SK-N-SH (cell line): ENCODE data around the gene WEE1. TPM values are rescaled to one million over a fixed set of nuclear protein-coding genes. Genes with fewer than 3 reads are reported as not detected.

Experiments used
- CTCF ChIA-PET: fragments of 300-600, 350-600 bp; formaldehyde crosslinking; extraction: SDS; loops from one replicate; lab custom pipeline; 2021; lab: Yijun Ruan, JAX
- POLR2A ChIA-PET: fragments of 350-600 bp; sonication (Branson Sonifier 250); formaldehyde crosslinking; extraction: SDS; loops from one replicate; lab custom pipeline; 2020; ENCODE audit warnings: antibody characterized with exemption, inconsistent platforms; lab: Yijun Ruan, JAX
- DNase-seq: peaks from one replicate; pipeline ENCODE4 v3.0.0; 2012
- H2AFZ ChIP-seq: fragments of 200-600 bp; sonication (generic); 2 replicates; pipeline ENCODE4 v1.8.1; 2016; ENCODE audit warnings: antibody characterized with exemption, mild to moderate bottlenecking, low read depth
- H3F3A ChIP-seq: fragments of 200-600 bp; sonication (generic); replicated peaks from 2 replicates; pipeline ENCODE3; 2016; ENCODE audit warnings: antibody characterized with exemption, mild to moderate bottlenecking; ENCODE audit not compliant: insufficient read depth
- H3K27ac ChIP-seq, 2 experiments: fragments of 200-500 bp in 1 of 2; fragments of 200-600 bp in 1 of 2; sonication (Bioruptor generic) in 1 of 2; sonication (generic), shearing (Covaris generic) in 1 of 2; 2 replicates each; pipeline versions ENCODE4 v1.5.1 to v1.6.1; 2014 to 2016; ENCODE audit warnings: low read depth in 2 of 2, inconsistent platforms in 1 of 2, low read length in 1 of 2, mild to moderate bottlenecking in 1 of 2, mixed read lengths in 1 of 2
- H3K27me3 ChIP-seq: fragments of 200-600 bp; sonication (generic), shearing (Covaris generic); 2 replicates; pipeline ENCODE4 v1.6.1; 2016; ENCODE audit warnings: mixed run types; ENCODE audit not compliant: insufficient read depth
- H3K36me3 ChIP-seq, 2 experiments: fragments of 200-500 bp in 1 of 2; fragments of 200-600 bp in 1 of 2; sonication (Bioruptor generic) in 1 of 2; sonication (generic) in 1 of 2; replicated peaks in 1 of 2; 2 replicates each; pipeline versions ENCODE3 to v1.5.1; 2014 to 2016; ENCODE audit warnings: low read length in 1 of 2, mild to moderate bottlenecking in 1 of 2; ENCODE audit not compliant: insufficient read depth in 2 of 2, control insufficient read depth in 1 of 2
- H3K4me1 ChIP-seq, 2 experiments: fragments of 200-500 bp in 1 of 2; fragments of 200-600 bp in 1 of 2; sonication (Bioruptor generic) in 1 of 2; sonication (generic), shearing (Covaris generic) in 1 of 2; 2 replicates each; pipeline versions ENCODE4 v1.5.1 to v1.6.1; 2014 to 2016; ENCODE audit warnings: low read depth in 1 of 2, low read length in 1 of 2, mixed run types in 1 of 2; ENCODE audit not compliant: insufficient read depth in 2 of 2, control insufficient read depth in 1 of 2
- H3K4me2 ChIP-seq: fragments of 200-600 bp; sonication (generic), shearing (Covaris generic); 2 replicates; pipeline ENCODE4 v1.6.1; 2017; ENCODE audit warnings: mixed run types
- H3K4me3 ChIP-seq, 2 experiments: fragments of 200-500 bp in 1 of 2; fragments of 200-600 bp in 1 of 2; sonication (Bioruptor generic) in 1 of 2; sonication (generic), shearing (Covaris generic) in 1 of 2; 2 replicates each; pipeline versions ENCODE4 v1.5.1 to v1.8.1; 2014 to 2016; ENCODE audit warnings: low read depth in 2 of 2, inconsistent platforms in 1 of 2, low read length in 1 of 2, mild to moderate bottlenecking in 1 of 2, mixed read lengths in 1 of 2, moderate library complexity in 1 of 2
- H3K79me2 ChIP-seq: fragments of 200-600 bp; sonication (generic); 2 replicates; pipeline ENCODE4 v1.8.1; 2017; ENCODE audit warnings: mild to moderate bottlenecking; ENCODE audit not compliant: insufficient read depth
- H3K9ac ChIP-seq: fragments of 200-600 bp; sonication (generic); 2 replicates; pipeline ENCODE4 v1.6.1; 2017; ENCODE audit warnings: mixed run types
- H3K9me2 ChIP-seq: fragments of 200-600 bp; sonication (generic); 2 replicates; pipeline ENCODE4 v1.6.1; 2017; ENCODE audit warnings: mixed run types
- H3K9me3 ChIP-seq: fragments of 200-600 bp; sonication (generic); 2 replicates; pipeline ENCODE4 v1.6.1; 2017; ENCODE audit warnings: mixed run types, mild to moderate bottlenecking, moderate library complexity
- H4K20me1 ChIP-seq: fragments of 200-600 bp; sonication (generic); 2 replicates; pipeline ENCODE4 v1.6.1; 2017; ENCODE audit warnings: mild to moderate bottlenecking, mixed run types; ENCODE audit not compliant: insufficient read depth
- JUND ChIP-seq: IDR thresholded peaks from 2 replicates; pipeline ENCODE4 v1.4.0; 2012
- MXI1 ChIP-seq: IDR thresholded peaks from 2 replicates; pipeline ENCODE4 v1.6.1; 2012; ENCODE audit warnings: mild to moderate bottlenecking, low read depth, low read length, improper control_type of control experiment
- POLR2AphosphoS5 ChIP-seq: IDR thresholded peaks from 2 replicates; pipeline ENCODE4 v1.6.1; 2012; ENCODE audit warnings: low read depth, low read length
- RAD21 ChIP-seq: IDR thresholded peaks from 2 replicates; pipeline ENCODE4 v1.6.1; 2012; ENCODE audit warnings: mild to moderate bottlenecking, low read length
- RXRA ChIP-seq: IDR thresholded peaks from 2 replicates; pipeline ENCODE4 v1.4.0; 2012; ENCODE audit warnings: low read depth, mild to moderate bottlenecking, borderline replicate concordance
- SMC3 ChIP-seq: IDR thresholded peaks from 2 replicates; pipeline ENCODE4 v1.6.1; 2012; ENCODE audit warnings: low read depth, low read length, improper control_type of control experiment
- TCF12 ChIP-seq: IDR thresholded peaks from 2 replicates; pipeline ENCODE4 v1.4.0; 2012
- WGBS: methylation state at CpG from one replicate; pipeline ENCODE4 v1.1.6; 2017; ENCODE audit warnings: low lambda C conversion rate; 5-methylcytosine and 5-hydroxymethylcytosine counted together
- polyA plus RNA-seq, 3 experiments: library from polyadenylated mRNA; depleted of rRNA; stranded (reverse); fragments of >200 nt; gene quantifications; 2 replicates each; pipeline ENCODE4 v1.2.3, GENCODE V29; 2012
- TF ChIP-seq, protein P1 (sequence below): IDR thresholded peaks from 2 replicates; pipeline ENCODE4 v1.4.0; 2012; ENCODE audit warnings: low read depth, borderline replicate concordance
- TF ChIP-seq, protein P2 (sequence below): IDR thresholded peaks from 2 replicates; pipeline ENCODE4 v1.6.1; 2012; ENCODE audit warnings: mild to moderate bottlenecking, low read depth, low read length, moderate library complexity

Gene WEE1
- polyA plus RNA-seq, 1 of the 3 experiments (the other 2 are of a cell fraction) = 16.9 TPM

DNA sequence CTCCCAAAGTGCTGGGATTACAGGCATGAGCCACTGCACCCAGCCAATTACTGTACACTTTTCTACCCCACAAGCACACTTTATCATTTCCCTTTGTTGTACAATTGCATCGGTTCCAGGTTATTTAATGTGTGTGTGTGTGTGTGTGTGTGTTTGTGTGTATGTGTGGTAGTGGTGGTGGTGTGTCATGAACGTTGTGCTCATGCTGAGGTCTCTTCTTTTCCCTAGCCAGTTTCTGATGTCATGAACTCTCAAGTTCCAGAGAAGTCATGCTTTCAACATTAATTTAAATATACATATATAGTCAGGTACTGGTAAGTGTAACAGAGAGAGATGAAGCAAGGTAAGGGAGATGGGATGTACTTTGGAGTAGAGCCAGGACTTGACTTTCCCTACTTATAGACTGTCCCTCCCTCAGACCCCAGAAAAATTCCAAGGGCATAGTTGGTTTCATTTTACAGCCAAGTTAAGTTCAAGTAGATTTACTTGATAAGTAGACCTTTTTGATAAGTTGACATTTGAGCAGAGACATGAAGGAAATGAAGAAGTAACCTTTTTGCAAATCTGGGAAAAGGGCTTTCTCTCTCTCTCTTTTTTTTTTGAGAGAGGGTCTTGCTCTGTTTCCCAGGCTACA lies 42.7 kb downstream of the WEE1 start:
- H3K36me3 ChIP-seq = no peaks in the 10 kb centered on the region
- no peak for DNase-seq
- H2AFZ ChIP-seq = no peak overlapping the region
- H3K79me2 ChIP-seq = no peaks in the 10 kb centered on the region
- ChIA-PET POLR2A (no interaction called here), CTCF (no interaction called here)
- 0 out of 2 replicates have a peak overlapping the region, but pooled peaks have one; percentile 9 for H3K4me2 ChIP-seq
- WGBS = 74% methylated on average over 2 of the region's 2 CpGs
- H3K27ac ChIP-seq = peak overlapping the region in 1 of 2 experiments; percentile 10; a peak in 1 of 4 replicates
- H3K9ac ChIP-seq = no peak overlapping the region
- no peaks in the 10 kb centered on the region for H3K9me2 ChIP-seq
- peaks cover 0 to 15% of the 10 kb centered on the region in 2 experiments; a peak in 2 of 4 replicates for H3K4me1 ChIP-seq
- H3K27me3 ChIP-seq = no peaks in the 10 kb centered on the region
- no peaks in the 10 kb centered on the region for H4K20me1 ChIP-seq
- H3K9me3 ChIP-seq = no peaks in the 10 kb centered on the region
- peak; percentile 43; the same call in 1 of the 2 replicates for TF ChIP-seq RXRA
- no peak for TF ChIP-seq SMC3
- H3F3A ChIP-seq = peaks cover 21% of the 10 kb centered on the region
- H3K4me3 ChIP-seq = no peak overlapping the region

DNA sequence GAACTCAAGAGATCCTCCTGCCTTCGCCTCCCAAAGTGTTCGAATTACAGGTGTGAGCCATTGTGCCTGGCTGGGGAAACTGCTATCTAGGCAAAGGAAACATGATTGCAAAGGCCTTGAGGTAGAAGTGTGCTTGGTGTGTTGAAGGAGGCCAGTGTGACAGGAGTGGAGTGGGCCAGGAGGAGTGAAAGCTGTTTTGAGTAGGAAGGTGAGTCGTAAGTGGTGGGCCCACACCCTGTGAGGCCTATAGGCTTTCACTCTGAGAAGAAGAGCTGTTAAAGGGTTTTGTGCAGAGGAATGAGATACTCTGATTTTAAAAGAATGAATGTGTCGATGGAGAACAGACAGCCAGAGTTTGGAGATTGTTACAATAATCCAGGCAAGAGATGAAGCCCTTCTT lies 43.4 kb downstream of the WEE1 start:
- H3K9ac ChIP-seq = no peak overlapping the region
- H3K9me2 ChIP-seq = no peaks in the 10 kb centered on the region
- no peaks in the 10 kb centered on the region for H4K20me1 ChIP-seq
- no peaks in the 10 kb centered on the region for H3K9me3 ChIP-seq
- H3K27ac ChIP-seq = no peak overlapping the region
- H3K36me3 ChIP-seq = no peaks in the 10 kb centered on the region
- POLR2A ChIA-PET = no interaction called here
- DNase-seq = no peak
- TF ChIP-seq POLR2AphosphoS5 = no peak
- TF ChIP-seq, protein P1, sequence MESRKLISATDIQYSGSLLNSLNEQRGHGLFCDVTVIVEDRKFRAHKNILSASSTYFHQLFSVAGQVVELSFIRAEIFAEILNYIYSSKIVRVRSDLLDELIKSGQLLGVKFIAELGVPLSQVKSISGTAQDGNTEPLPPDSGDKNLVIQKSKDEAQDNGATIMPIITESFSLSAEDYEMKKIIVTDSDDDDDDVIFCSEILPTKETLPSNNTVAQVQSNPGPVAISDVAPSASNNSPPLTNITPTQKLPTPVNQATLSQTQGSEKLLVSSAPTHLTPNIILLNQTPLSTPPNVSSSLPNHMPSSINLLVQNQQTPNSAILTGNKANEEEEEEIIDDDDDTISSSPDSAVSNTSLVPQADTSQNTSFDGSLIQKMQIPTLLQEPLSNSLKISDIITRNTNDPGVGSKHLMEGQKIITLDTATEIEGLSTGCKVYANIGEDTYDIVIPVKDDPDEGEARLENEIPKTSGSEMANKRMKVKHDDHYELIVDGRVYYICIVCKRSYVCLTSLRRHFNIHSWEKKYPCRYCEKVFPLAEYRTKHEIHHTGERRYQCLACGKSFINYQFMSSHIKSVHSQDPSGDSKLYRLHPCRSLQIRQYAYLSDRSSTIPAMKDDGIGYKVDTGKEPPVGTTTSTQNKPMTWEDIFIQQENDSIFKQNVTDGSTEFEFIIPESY = no peak
- TF ChIP-seq, protein P2, sequence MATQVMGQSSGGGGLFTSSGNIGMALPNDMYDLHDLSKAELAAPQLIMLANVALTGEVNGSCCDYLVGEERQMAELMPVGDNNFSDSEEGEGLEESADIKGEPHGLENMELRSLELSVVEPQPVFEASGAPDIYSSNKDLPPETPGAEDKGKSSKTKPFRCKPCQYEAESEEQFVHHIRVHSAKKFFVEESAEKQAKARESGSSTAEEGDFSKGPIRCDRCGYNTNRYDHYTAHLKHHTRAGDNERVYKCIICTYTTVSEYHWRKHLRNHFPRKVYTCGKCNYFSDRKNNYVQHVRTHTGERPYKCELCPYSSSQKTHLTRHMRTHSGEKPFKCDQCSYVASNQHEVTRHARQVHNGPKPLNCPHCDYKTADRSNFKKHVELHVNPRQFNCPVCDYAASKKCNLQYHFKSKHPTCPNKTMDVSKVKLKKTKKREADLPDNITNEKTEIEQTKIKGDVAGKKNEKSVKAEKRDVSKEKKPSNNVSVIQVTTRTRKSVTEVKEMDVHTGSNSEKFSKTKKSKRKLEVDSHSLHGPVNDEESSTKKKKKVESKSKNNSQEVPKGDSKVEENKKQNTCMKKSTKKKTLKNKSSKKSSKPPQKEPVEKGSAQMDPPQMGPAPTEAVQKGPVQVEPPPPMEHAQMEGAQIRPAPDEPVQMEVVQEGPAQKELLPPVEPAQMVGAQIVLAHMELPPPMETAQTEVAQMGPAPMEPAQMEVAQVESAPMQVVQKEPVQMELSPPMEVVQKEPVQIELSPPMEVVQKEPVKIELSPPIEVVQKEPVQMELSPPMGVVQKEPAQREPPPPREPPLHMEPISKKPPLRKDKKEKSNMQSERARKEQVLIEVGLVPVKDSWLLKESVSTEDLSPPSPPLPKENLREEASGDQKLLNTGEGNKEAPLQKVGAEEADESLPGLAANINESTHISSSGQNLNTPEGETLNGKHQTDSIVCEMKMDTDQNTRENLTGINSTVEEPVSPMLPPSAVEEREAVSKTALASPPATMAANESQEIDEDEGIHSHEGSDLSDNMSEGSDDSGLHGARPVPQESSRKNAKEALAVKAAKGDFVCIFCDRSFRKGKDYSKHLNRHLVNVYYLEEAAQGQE = no peak
- no peak for TF ChIP-seq RAD21
- no peak for TF ChIP-seq JUND
- TF ChIP-seq TCF12 = no peak
- no peak for TF ChIP-seq RXRA
- TF ChIP-seq MXI1 = no peak
- peaks cover 0 to 15% of the 10 kb centered on the region in 2 experiments; a peak in 2 of 4 replicates for H3K4me1 ChIP-seq
- CTCF ChIA-PET = no interaction called here
- no peaks in the 10 kb centered on the region for H3K27me3 ChIP-seq
- H3K79me2 ChIP-seq = no peaks in the 10 kb centered on the region
- H2AFZ ChIP-seq = no peak overlapping the region
- WGBS = over 99% methylated on average over 4 of the region's 4 CpGs
- 0 out of 2 replicates have a peak overlapping the region, but pooled peaks have one; percentile 9 for H3K4me2 ChIP-seq
- no peak overlapping the region for H3K4me3 ChIP-seq
- peaks cover 21% of the 10 kb centered on the region for H3F3A ChIP-seq
